Measurements from ENCODE around the gene SGSM1. TPM values are rescaled to one million over a fixed set of nuclear protein-coding genes. Genes with fewer than 3 reads are reported as not detected.

The SGSM1 gene
- total and polyA plus RNA-seq, 12 donors, result 1.1 to 14.3 (median 7.8) TPM

GRCh38 chr22:24848559-24849168 lies 42.7 kb downstream of the SGSM1 start:
- WGBS, 2 donors, result 78 to 85% methylated on average over 4 of the region's 4 CpGs
- intact Hi-C loops (cut with DNase I), result loop anchor here in 2 of 10 donors (5.0 kb wide), 2 partner anchors 76 to 81 kb away; partner anchors contain the start of gene PIWIL3 (in 1 of the 2)
- ATAC-seq (no peak), DNase-seq (no peak)
- Histone ChIP-seq H3K27me3 (no peaks in the 10 kb centered on the region), H3K4me3 (no peak overlapping the region), H3K4me1 (peaks cover 0 to 8% (median 0%) of the 10 kb centered on the region in 9 donors), H3K27ac (no peak overlapping the region), H3K36me3 (peaks cover 0 to 9% (median 0%) of the 10 kb centered on the region in 9 donors), H3K9me3 (no peaks in the 10 kb centered on the region)
- no peak for TF ChIP-seq CTCF (IDR thresholded peaks at IDR 0.05)

GRCh38 chr22:24855794-24856193 lies 49.8 kb downstream of the SGSM1 start:
- no peak overlapping the region for H3K4me3 ChIP-seq
- no peaks in the 10 kb centered on the region for H3K9me3 ChIP-seq
- no peak for ATAC-seq
- no peak for DNase-seq
- no peaks in the 10 kb centered on the region for H3K27me3 ChIP-seq
- peaks cover 0 to 41% (median 0%) of the 10 kb centered on the region in 9 donors for H3K36me3 ChIP-seq
- 93 to 99% methylated on average over 3 of the region's 3 CpGs for WGBS, 2 donors
- intact Hi-C loops (cut with DNase I), result no loop called here
- no peak overlapping the region for H3K27ac ChIP-seq
- H3K4me1 ChIP-seq, result no peaks in the 10 kb centered on the region
- TF ChIP-seq CTCF (IDR thresholded peaks at IDR 0.05), result no peak

GRCh38 chr22:24857576-24857975 lies 51.6 kb downstream of the SGSM1 start:
- intact Hi-C loops (cut with DNase I), result no loop called here
- no peak overlapping the region for H3K27ac ChIP-seq
- no peak for DNase-seq
- no peaks in the 10 kb centered on the region for H3K27me3 ChIP-seq
- ATAC-seq, result no peak
- H3K4me1 ChIP-seq, result no peaks in the 10 kb centered on the region
- H3K36me3 ChIP-seq, result peaks cover 0 to 48% (median 0%) of the 10 kb centered on the region in 9 donors
- TF ChIP-seq CTCF (IDR thresholded peaks at IDR 0.05), result no peak
- 78 to 82% methylated on average over 2 of the region's 2 CpGs for WGBS, 2 donors
- no peak overlapping the region for H3K4me3 ChIP-seq
- no peaks in the 10 kb centered on the region for H3K9me3 ChIP-seq

GRCh38 chr22:24859587-24859986 lies 53.6 kb downstream of the SGSM1 start:
- Histone ChIP-seq H3K9me3 (no peaks in the 10 kb centered on the region), H3K36me3 (peaks cover 0 to 51% (median 0%) of the 10 kb centered on the region in 9 donors), H3K4me1 (no peaks in the 10 kb centered on the region), H3K27me3 (no peaks in the 10 kb centered on the region), H3K4me3 (no peak overlapping the region), H3K27ac (no peak overlapping the region)
- no peak for TF ChIP-seq CTCF (IDR thresholded peaks at IDR 0.05)
- ATAC-seq (no peak), DNase-seq (no peak)
- WGBS, 2 donors, result 78 to 85% methylated on average over 9 of the region's 9 CpGs
- intact Hi-C loops (cut with DNase I), result no loop called here

All from heart right ventricle (tissue), 16 donors.